ENCODE results near the gene RPS6KA5.

Gene RPS6KA5

GRCh38 chr14:90938615-90939014, 121.8 kb downstream of the RPS6KA5 start:
- no peak for DNase-seq (ENCODE audit: low read depth)

- no peak for DNase-seq (ENCODE audit: low read depth)
Observed at GRCh38 chr14:90936757-90937440, 123.5 kb downstream of the RPS6KA5 start.

GRCh38 chr14:90924621-90925340, 135.7 kb downstream of the RPS6KA5 start:
- no peak for DNase-seq (ENCODE audit: low read depth)

GRCh38 chr14:90922141-90922540, 138.3 kb downstream of the RPS6KA5 start:
- no peak for DNase-seq (ENCODE audit: low read depth)

DNA sequence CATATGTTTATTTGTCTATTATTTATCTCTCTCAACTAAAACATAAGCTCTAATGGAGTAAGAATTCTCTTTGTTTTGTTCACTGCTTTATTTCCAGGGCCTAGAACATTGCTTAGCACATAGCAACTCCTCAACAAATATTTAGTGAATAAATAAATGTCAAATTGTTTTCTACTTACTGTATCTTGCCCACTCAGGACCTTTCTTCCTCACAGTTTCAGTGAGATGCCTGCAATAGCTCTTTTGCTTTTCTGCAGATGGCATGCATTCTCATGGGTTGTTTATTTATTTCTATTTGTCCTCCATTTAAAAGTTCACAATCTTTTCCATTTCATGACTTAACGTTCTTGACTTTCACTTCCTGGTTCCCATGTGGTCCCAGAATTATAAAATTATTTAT, 149.3 kb downstream of the RPS6KA5 start:
- no peak for DNase-seq (ENCODE audit: low read depth)

GRCh38 chr14:90907178-90907577, 153.3 kb downstream of the RPS6KA5 start:
- DNase-seq (ENCODE audit: low read depth), result no peak

- DNase-seq (ENCODE audit: low read depth), result no peak
Observed at GRCh38 chr14:90905531-90905930, 154.9 kb downstream of the RPS6KA5 start.

- DNase-seq (ENCODE audit: low read depth), result peak; percentile 70
Observed at GRCh38 chr14:90903101-90903500, 157.3 kb downstream of the RPS6KA5 start.

GRCh38 chr14:90900476-90901083, 159.9 kb downstream of the RPS6KA5 start:
- peak; percentile 18 for DNase-seq (ENCODE audit: low read depth)

DNA sequence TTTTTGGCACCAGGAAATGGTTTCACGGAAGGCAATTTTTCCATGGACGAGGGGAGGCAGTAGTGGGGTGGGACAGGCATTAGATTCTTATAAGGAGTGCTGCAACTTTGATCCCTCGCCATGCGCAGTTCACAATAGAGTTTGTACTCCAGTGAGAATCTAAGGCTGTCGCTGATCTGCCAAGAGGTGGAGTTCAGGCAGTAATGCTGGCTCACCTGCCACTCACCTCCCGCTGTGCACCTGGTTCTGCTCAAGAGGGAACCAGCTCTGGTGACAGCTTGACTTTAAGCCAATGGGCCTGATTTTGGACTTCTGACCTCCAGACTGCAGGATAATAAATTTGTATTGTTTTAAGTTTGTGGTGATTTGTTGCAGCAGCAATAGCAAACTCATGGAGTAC, 163.4 kb downstream of the RPS6KA5 start:
- no peak for DNase-seq (ENCODE audit: low read depth)

DNA sequence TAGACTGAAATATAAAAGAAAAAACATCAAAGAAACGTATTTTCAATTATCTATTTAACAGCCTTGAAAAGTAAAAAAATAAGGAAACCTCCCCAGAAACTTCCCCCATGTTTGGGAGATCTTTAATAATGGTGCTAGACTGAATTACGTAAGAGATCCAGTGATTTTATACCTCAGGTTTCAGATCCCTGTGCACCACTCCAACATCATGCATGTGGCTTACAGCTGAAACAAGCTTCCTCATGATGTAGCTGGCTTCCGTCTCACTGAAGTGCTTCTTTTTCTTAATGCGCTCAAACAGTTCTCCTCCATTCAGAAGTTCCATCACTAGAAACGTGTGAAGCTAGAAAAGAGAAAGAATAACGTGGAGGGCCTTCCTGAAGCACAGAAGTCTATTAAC, 166.2 kb downstream of the RPS6KA5 start:
- DNase-seq (ENCODE audit: low read depth), result no peak

- no peak for DNase-seq (ENCODE audit: low read depth)
Observed at GRCh38 chr14:90893510-90893909, 166.9 kb downstream of the RPS6KA5 start.

- DNase-seq (ENCODE audit: low read depth), result no peak
Observed at GRCh38 chr14:90892970-90893369, 167.5 kb downstream of the RPS6KA5 start.

- no peak for DNase-seq (ENCODE audit: low read depth)
Observed at GRCh38 chr14:90891326-90891725, 169.1 kb downstream of the RPS6KA5 start.

DNA sequence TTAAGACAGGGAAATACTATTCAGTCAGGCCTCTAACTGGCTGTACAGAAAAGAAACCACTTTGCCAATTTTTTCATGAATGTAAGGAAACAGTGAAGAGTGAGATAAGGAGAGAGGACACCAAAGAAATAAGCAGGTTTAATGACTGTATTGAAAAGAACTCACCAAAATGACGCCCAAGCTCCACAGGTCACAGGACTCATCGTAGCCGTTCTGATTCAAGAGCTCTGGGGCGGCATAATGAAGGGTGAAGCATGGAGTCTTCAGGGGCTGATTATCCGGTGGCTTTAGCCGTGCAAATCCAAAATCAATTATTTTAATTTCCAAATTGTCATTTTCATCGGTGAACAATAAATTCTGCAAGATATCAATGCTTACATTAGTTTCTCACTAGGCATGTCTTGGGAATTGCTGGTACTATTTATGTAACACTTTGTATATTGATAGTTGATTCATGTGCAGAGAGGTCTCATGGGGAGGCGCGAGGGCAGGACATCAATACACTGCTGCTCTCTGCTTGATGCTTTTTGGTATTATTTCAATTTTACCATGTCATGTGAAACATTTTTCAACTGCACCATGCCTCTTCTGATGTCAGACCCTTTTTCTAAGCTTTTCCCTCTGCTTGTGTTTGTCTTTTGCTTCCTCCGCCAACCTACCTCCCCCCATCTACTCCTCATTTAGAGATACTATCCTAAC, 170.0 kb downstream of the RPS6KA5 start:
- DNase-seq (ENCODE audit: low read depth), result no peak

GRCh38 chr14:90886297-90886815, 174.1 kb downstream of the RPS6KA5 start:
- DNase-seq (ENCODE audit: low read depth), result no peak

DNA sequence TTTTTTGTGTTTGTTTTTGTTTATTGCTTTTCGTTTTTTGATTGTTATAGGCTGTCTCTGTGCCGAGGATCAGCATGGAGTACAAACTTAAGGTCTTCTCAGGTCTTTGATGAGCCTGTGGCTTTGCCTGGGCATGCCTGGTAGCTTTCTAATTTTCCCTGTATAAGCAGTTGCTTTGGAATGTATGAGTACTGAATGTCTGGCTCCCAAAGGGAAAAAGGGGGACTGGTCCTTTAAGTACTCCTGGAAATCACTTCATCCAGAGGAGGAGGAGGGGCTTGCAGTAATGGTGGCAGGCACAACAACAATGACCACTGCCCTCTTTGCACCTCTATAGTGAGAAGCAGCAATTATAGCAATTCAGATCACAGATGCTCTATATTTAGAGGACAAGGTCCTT, 176.7 kb downstream of the RPS6KA5 start:
- no peak for DNase-seq (ENCODE audit: low read depth)

GRCh38 chr14:90883197-90883596, 177.2 kb downstream of the RPS6KA5 start:
- DNase-seq (ENCODE audit: low read depth), result no peak

DNA sequence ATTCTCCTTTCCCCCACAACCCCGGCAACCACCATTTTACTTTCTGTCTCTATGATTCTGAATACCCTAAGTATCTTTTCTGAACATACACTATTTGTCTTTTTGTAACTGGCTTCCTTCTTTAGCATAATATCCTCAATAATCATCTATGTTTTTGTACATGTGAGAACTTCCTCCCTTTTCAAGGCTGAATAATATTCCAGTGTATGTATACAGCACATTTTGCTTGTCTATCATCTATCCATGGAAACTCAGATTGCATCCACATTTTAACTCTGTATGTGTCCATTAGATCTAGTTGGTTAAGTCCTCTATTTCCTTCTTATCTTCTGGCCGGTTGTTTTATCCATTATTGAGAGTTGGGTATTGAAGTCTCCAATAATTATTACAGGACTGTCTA, 180.2 kb downstream of the RPS6KA5 start:
- DNase-seq (ENCODE audit: low read depth), result no peak

DNA sequence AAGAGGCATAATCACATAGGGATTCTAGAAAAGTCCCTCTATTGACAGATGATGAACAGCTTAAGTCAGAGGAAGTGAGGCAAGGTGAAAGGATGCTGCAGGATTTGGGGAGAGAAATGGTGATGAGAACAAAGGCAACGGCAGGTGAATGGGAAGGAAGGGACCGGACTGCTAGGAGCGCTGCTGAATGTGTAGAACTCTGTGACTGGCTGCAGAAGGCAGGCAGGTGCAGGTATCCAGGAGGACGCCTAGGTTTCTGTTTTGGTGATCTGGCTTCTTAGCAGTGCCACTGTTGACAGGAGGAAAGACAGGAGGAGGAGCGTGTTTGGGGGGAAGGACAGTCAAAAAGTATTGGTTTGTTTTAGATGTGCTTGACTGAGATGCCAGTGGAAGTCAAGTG, 185.8 kb downstream of the RPS6KA5 start:
- no peak for DNase-seq (ENCODE audit: low read depth)

DNA sequence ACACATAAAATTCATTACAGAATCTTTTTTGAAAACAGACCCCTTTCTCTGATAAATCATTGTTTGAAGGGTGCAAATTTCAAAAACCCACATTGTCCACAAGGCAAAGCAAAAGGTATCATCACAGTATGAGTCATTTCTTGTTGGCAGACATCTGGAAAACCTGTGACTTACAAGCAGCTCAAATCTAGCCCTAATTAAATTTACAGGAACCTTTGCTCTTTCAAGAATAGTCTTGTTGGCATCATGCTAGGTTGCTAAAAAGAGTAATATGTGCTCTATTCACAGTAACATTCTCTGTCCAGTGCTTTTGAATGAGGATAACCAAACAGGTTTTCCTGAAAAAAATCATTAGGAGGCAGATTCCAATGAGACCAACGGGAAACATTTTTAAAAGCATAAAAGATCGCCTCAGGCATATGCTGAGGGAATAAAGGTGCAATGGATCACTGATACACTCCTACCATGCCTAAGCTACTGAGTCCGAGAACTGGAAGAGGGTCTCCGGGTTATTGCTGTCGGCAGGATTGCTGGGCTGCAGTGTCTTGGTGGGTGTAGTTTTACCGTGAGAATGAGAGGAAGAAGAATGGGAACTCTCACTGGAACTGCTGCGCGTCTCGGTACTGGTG, 188.7 kb downstream of the RPS6KA5 start:
- peak; percentile 71 for DNase-seq (ENCODE audit: low read depth)

All from ELR (cell line).